Brain pericyte (primary cell): ENCODE measurements around the gene GNG8.
"Not testable (repeated sequence)": the region's sequence is repeated elsewhere in the genome, so short reads cannot be mapped to it uniquely, and the experiment has no call there.

ENCODE experiments used
- DNase-seq: peaks from one replicate; pipeline ENCODE4 v3.0.0-alpha.2; 2012; ENCODE audit warnings: low read depth, low spot score

Gene GNG8

GRCh38 chr19:46646402-46646801, 10.4 kb upstream of the GNG8 start:
- DNase-seq = no peak

GRCh38 chr19:46644720-46645119, 8.7 kb upstream of the GNG8 start:
- no peak for DNase-seq

DNA sequence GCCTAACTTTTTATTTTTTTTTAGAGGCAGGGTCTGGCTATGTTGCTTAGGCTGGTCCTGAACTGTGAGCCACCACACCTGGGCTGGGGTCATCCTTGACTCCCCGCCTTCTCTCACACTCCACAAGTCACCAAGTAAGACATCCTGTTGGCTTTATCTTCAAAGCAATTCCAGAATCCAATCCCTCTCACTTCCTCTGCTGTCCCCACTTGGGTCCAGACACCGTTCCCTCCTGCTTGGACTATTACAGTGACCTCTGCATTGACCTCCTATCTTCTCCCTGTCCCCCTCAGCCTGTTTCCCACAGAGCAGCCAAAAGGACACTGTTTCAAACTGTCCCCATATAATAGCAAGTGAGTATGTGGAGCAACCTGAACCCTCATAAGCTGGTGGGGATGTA, 4.7 kb upstream of the GNG8 start:
- no peak for DNase-seq

GRCh38 chr19:46639358-46640182, 3.6 kb upstream of the GNG8 start:
- DNase-seq = no peak

GRCh38 chr19:46637224-46637623, 1.2 kb upstream of the GNG8 start:
- DNase-seq = no peak

DNA sequence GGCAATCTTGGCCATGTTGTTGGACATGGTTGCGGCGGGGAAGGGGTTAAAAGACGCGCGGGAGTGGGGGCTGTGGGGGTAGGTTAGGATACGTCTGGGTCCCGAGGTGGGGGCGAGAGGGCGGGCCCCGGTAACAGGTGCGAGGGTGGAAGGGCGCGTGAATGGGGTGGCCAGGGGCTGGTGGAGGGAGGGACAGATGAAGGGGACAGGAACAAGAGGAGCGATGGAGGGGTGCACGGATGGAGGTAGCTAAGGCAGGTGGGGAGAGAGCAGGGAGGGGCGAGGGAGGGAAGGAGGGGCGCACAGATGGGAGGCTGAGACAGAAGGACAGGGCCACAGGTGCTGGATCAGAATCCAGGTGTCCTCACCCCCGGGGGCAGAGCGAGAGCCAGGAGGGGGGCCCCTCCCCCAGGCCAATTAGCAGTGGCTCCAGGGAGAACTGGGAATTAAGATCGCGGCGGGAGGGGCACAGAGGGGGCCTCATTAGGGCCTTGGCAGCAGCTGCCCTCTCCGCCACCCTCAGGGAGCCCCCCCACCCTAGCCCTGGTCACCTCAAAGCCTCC, 1.3 kb downstream of the GNG8 start:
- DNase-seq = no peak

DNA sequence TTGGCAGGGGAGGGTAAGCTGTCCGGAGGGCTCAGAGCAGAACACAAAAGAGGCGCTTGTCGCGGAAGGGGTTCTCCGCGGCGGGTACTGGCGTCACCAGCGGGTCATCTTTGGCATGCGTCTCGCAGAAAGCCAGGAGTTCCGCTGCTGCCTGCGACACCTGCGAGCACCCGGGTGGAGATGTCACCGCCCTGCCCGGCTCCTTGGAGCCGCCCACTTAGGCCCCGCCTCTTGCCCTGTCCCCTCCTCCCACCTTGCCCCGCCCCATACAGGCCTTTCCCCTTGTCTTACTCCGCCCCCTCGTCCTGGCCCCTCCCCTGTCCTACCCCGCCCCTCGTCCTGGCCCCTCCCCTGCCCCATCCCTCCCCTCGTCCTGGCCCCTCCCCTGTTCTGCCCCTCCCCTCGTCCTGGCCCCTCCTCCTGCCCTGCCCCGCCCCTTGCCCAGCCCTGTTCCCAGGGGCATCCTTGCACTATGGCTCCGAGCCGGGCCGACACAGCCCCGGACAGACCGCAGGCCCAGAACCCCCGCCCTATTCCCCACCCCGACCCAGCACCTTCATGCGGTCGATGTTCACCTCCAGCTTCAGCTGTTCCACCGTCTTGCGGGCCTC, 1.9 kb downstream of the GNG8 start:
- no peak for DNase-seq

DNA sequence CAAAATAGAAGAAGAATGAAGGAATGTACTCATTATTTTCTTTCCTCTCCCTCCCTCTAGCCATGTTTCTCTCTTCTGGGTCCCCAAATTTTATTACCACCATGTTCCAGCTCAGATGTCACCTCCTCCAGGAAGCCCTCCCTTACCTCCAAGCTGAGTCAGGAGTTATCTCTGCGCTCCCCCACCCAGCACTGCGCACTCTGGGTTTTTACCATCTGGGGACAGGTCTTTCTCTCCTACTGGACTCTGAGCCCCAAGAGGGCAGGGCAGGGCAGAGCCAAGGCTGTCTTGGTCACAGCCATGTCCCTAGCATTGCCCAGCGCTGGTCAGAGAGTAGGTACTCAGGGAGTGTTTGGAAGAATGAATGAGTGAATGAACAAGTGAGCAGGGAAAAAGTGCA, 2.9 kb downstream of the GNG8 start:
- no peak for DNase-seq

- no peak for DNase-seq
Observed at GRCh38 chr19:46631481-46631880, 4.5 kb downstream of the GNG8 start.

DNA sequence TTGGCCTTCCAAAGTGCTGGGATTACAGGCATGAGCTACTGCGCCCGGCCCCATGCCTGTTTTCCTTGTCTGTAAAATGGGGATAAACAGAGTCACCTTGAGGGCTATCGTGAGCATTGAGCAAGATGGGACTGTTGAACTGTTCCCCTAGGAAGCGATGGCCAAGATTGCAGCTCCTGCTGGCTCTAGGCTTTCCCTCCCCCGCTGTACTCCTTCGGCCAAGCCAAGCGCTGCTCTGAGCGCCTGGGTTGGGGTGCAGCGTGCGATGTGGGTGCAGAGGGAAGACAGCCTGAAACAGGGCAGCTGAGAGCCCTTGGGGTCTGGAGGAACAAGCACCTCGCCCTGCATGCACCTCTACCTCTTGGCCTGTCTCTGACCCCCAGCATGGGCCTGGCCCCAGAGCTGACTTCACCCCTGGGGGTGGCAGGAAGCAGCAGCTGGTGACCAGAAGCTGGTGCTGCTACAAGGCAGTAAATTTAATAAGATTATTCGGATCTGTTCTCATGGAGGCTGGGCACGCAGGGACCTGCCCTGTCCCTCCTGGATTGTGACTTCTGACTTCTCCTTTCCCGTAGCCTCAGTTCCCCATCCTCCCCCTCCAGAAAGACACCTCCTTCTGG, 5.3 kb downstream of the GNG8 start:
- DNase-seq = no peak

DNA sequence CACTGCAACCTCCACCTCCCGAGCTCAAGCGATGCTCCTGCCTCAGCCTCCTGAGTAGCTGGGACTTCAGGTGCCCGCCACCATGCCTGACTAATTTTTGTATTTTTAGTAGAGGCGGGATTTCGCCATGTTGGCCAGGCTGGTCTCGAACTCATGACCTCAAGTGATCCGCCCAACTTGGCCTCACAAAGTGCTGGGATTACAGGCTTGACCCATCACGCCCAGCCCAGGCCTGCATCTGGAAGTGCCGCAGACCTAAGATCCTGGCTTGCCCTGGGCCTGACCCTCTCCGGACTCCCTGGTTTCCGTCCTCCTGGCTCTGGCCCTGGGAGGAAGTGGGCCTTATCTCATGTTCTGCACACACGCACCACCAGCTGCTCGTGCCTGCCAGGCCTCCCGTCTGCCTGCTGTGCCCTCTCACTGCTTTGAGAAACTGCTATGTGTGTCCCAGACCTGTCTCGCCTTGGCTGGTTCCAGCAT, 6.4 kb downstream of the GNG8 start:
- DNase-seq = no peak

GRCh38 chr19:46628970-46629369, 7.0 kb downstream of the GNG8 start:
- DNase-seq = not testable (repeated sequence)

DNA sequence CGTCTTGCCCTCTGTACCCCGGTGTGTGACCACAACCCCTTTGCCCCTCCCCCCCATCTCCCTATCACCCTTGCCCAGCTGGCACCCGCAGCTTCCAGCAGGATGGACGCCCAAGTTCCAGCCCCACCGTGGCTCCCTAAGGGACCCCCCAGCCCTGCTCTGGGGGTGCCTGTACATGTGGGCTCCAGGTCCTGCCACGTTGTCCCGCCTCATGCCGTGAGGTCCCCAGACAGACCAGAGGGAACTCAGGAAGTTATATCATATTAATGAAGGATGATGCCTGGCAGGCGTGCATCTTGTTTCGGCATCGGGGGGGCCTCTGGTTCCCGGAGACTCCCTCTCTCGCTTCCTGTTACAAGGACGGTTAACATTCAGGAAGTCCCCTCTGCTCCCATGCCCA, 9.6 kb downstream of the GNG8 start:
- DNase-seq = no peak

DNA sequence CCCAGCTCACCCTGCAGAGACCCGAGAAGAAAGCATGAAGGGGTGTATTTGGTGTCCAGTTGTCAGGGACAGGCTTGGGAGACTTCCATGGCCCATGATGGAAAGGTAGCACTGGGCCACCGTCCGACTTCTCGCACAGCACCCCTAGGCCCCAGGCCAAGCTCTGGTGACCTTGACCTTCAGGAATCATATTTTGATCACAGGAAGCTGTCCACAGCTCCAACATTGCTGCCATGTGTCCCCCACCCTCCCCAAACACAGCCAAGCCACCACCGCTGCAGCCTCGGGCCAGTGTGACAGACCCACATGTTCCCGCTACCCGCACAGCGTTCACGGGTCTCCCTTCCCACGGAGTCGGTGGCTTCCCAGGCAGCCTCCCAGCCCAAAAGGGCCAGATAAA, 10.3 kb downstream of the GNG8 start:
- DNase-seq = no peak

GRCh38 chr19:46624958-46625661, 10.9 kb downstream of the GNG8 start, which contains the start of gene PTGIR:
TSS of gene PTGIR (minus strand) at chr19:46625089. CDS start at chr19:46624225, 864 bp downstream.
- DNase-seq = no peak

- DNase-seq = no peak
Observed at GRCh38 chr19:46623915-46624502, 12.0 kb downstream of the GNG8 start.

GRCh38 chr19:46622118-46622446, 13.9 kb downstream of the GNG8 start:
- no peak for DNase-seq

GRCh38 chr19:46621191-46622117, 14.5 kb downstream of the GNG8 start:
- no peak for DNase-seq

GRCh38 chr19:46620716-46621115, 15.3 kb downstream of the GNG8 start:
- DNase-seq = no peak

DNA sequence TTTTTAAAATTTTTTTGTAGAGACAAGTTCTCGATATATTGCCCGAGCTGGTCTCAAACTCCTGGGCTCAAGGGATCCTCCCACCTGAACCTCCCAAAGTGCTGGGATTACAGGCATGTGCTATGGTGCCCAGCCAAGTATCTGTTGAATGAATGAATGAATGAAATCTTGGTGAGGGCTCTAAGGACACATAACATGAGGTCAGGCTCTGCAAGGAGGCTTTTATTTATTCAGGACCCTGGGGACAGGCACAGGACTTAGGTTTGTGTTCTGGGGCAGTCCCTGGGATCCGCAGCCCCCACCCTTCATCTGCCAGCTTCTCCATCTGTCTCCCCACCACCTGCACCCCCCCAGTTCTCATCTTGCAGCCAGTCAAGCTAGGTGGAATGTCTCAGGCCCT, 15.7 kb downstream of the GNG8 start:
- no peak for DNase-seq
